HCT116 (cell line): ENCODE results near the gene LRRC4C. TPM values are rescaled to one million over a fixed set of nuclear protein-coding genes. Genes with fewer than 3 reads are reported as not detected.

Source experiments
- ATAC-seq: fragments of 200-7000 bp; cut with Tn5 transposase; 2 replicates; pipeline ENCODE4 v1.9.1; 2020; ENCODE audit warnings: mild to moderate bottlenecking, moderate library complexity
- BruUV-seq: library from RNA; stranded (reverse); fragments of 400-500 nt; replicated peaks from 2 replicates; lab custom pipeline; 2021; lab: Mats Ljungman, UMichigan
- CTCF ChIA-PET: fragments of 300-600 bp; sonication (Branson Sonifier 250); formaldehyde crosslinking; loops from one replicate; lab custom pipeline; 2021; ENCODE audit warnings: antibody characterized with exemption; lab: Charles Lee
- POLR2A ChIA-PET: fragments of 300-600, 350-600 bp; sonication (Branson Sonifier 250); formaldehyde crosslinking; loops from one replicate; lab custom pipeline; 2021; ENCODE audit warnings: antibody characterized with exemption; lab: Charles Lee
- RAD21 ChIA-PET, 2 experiments: fragments of 300-600 bp; sonication (Branson Sonifier 250); formaldehyde crosslinking; loops; one replicate each; lab custom pipeline; 2023; ENCODE audit warnings: low total read pairs in 2 of 2; ENCODE audit not compliant: uncharacterized antibody in 2 of 2, unreplicated experiment in 2 of 2, low non-redundant PET in 1 of 2; lab: Charles Lee
- DNase-seq: peaks from one replicate; pipeline ENCODE4 v3.0.0-alpha.2; 2010; ENCODE audit warnings: low read depth, low spot score
- H2AFZ ChIP-seq: fragments of 200-600 bp; shearing (Covaris generic), sonication (generic); 2 replicates; pipeline ENCODE4 v1.6.1; 2017; ENCODE audit warnings: low read depth, mixed run types, mixed read lengths, antibody characterized with exemption, low read length; ENCODE audit not compliant: poor library complexity, severe bottlenecking
- H3K27ac ChIP-seq: 2 replicates; pipeline ENCODE4 v1.5.1; 2012; ENCODE audit warnings: low read depth, low read length
- H3K27me3 ChIP-seq: fragments of 200-600 bp; sonication (generic); 2 replicates; pipeline ENCODE4 v1.6.1; 2016; ENCODE audit warnings: mixed run types, low read length, mixed read lengths; ENCODE audit not compliant: insufficient read depth
- H3K36me3 ChIP-seq, 2 experiments: fragments of 200-500 bp in 1 of 2; fragments of 200-600 bp in 1 of 2; sonication (Bioruptor generic) in 1 of 2; sonication (generic) in 1 of 2; 2 replicates each; pipeline versions ENCODE4 v1.5.1 to v1.6.1; 2014 to 2016; ENCODE audit warnings: low read length in 2 of 2, inconsistent platforms in 1 of 2, mixed read lengths in 1 of 2, mixed run types in 1 of 2; ENCODE audit not compliant: insufficient read depth in 2 of 2, control insufficient read depth in 1 of 2
- H3K4me1 ChIP-seq, 2 experiments: fragments of 200-600 bp in 1 of 2; sonication (generic) in 1 of 2; 2 replicates each; pipeline versions ENCODE4 v1.5.1 to v1.6.1; 2012 to 2017; ENCODE audit warnings: low read length in 2 of 2, inconsistent platforms in 1 of 2, mild to moderate bottlenecking in 1 of 2, mixed read lengths in 1 of 2, mixed run types in 1 of 2, moderate library complexity in 1 of 2; ENCODE audit not compliant: insufficient read depth in 2 of 2, control insufficient read depth in 1 of 2
- H3K4me2 ChIP-seq: fragments of 200-600 bp; sonication (generic); 2 replicates; pipeline ENCODE4 v1.6.1; 2017; ENCODE audit warnings: mixed run types, low read length, mixed read lengths
- H3K4me3 ChIP-seq, 2 experiments: fragments of 200-600 bp in 1 of 2; sonication (generic) in 1 of 2; replicated peaks in 1 of 2; 2 replicates each; pipeline ENCODE4 v1.5.1; 2011 to 2016; ENCODE audit warnings: low read length in 2 of 2, control low read depth in 1 of 2, low read depth in 1 of 2, mild to moderate bottlenecking in 1 of 2, mixed read lengths in 1 of 2, mixed run types in 1 of 2
- H3K79me2 ChIP-seq: fragments of 200-600 bp; sonication (generic); 2 replicates; pipeline ENCODE4 v1.6.1; 2017; ENCODE audit warnings: mild to moderate bottlenecking, mixed run types, low read length, moderate library complexity, mixed read lengths; ENCODE audit not compliant: insufficient read depth
- H3K9ac ChIP-seq: fragments of 200-600 bp; sonication (generic); 2 replicates; pipeline ENCODE4 v1.6.1; 2016; ENCODE audit warnings: low read length, mixed read lengths
- H3K9me2 ChIP-seq: fragments of 200-600 bp; sonication (generic), shearing (Covaris generic); 2 replicates; pipeline ENCODE4 v1.6.1; 2017; ENCODE audit warnings: mixed run types, mild to moderate bottlenecking, moderate library complexity; ENCODE audit not compliant: insufficient read depth
- H3K9me3 ChIP-seq, 2 experiments: fragments of 200-500 bp in 1 of 2; fragments of 200-600 bp in 1 of 2; sonication (Bioruptor generic) in 1 of 2; sonication (generic) in 1 of 2; 2 replicates each; pipeline ENCODE4 v1.6.1; 2014 to 2017; ENCODE audit warnings: low read length in 2 of 2, mixed read lengths in 2 of 2, inconsistent platforms in 1 of 2, low read depth in 1 of 2, mild to moderate bottlenecking in 1 of 2, mixed run types in 1 of 2, moderate library complexity in 1 of 2; ENCODE audit not compliant: control insufficient read depth in 1 of 2, insufficient read depth in 1 of 2
- H4K20me1 ChIP-seq: fragments of 200-600 bp; sonication (generic), shearing (Covaris generic); 2 replicates; pipeline ENCODE4 v1.6.1; 2017; ENCODE audit warnings: mixed run types, mild to moderate bottlenecking, moderate library complexity; ENCODE audit not compliant: insufficient read depth
- CBX3 ChIP-seq: IDR thresholded peaks from 2 replicates; pipeline ENCODE4 v1.6.1; 2012; ENCODE audit warnings: low read depth
- CEBPB ChIP-seq: IDR thresholded peaks from 2 replicates; pipeline ENCODE4 v1.6.1; 2012; ENCODE audit warnings: low read depth
- EGR1 ChIP-seq: IDR thresholded peaks from 2 replicates; pipeline ENCODE4 v1.6.1; 2012; ENCODE audit warnings: low read depth
- EZH2phosphoT487 ChIP-seq: fragments of 200-600 bp; IDR thresholded peaks from 2 replicates; pipeline ENCODE4 v1.6.1; 2018; ENCODE audit warnings: antibody characterized with exemption, borderline replicate concordance
- FOSL1 ChIP-seq: IDR thresholded peaks from 2 replicates; pipeline ENCODE4 v1.6.1; 2012; ENCODE audit warnings: low read depth
- JUND ChIP-seq: IDR thresholded peaks from 2 replicates; pipeline ENCODE4 v1.6.1; 2012
- POLR2A ChIP-seq: IDR thresholded peaks from 2 replicates; pipeline ENCODE4 v1.7.0; 2011; ENCODE audit warnings: borderline replicate concordance; ENCODE audit not compliant: insufficient read depth, insufficient read length; ENCODE audit errors: extremely low read depth
- RAD21 ChIP-seq: IDR thresholded peaks from 2 replicates; pipeline ENCODE4 v1.6.1; 2012; ENCODE audit warnings: low read depth, mild to moderate bottlenecking
- SIN3A ChIP-seq: IDR thresholded peaks from 2 replicates; pipeline ENCODE4 v1.6.1; 2012; ENCODE audit warnings: low read depth
- SRF ChIP-seq: IDR thresholded peaks from 2 replicates; pipeline ENCODE4 v1.6.1; 2012; ENCODE audit warnings: low read depth
- TCF7L2 ChIP-seq: IDR thresholded peaks from 2 replicates; pipeline ENCODE4 v1.7.0; 2011; ENCODE audit warnings: borderline replicate concordance, inconsistent platforms; ENCODE audit not compliant: insufficient read depth, insufficient read length; ENCODE audit errors: extremely low read depth
- YY1 ChIP-seq: IDR thresholded peaks from 2 replicates; pipeline ENCODE4 v1.6.1; 2011; ENCODE audit warnings: low read length, low read depth, moderate library complexity, mild to moderate bottlenecking; ENCODE audit not compliant: insufficient replicate concordance; ENCODE audit errors: extremely low read depth
- ZFX ChIP-seq: fragments of 450-650 bp; IDR thresholded peaks from 2 replicates; pipeline ENCODE4 v1.6.1; 2017
- ZNF274 ChIP-seq: fragments of 200-500 bp; sonication (Bioruptor generic); IDR thresholded peaks from 2 replicates; pipeline ENCODE4 v1.6.1; 2014; ENCODE audit warnings: mild to moderate bottlenecking, low read depth, low read length, inconsistent platforms
- intact Hi-C: fragments of 100-400 bp; cut with micrococcal nuclease; formaldehyde crosslinking; loops from 2 replicates; pipeline ENCODE4 v1.10.0; 2022
- total RNA-seq: library from RNA; stranded (reverse); gene quantifications from one replicate; pipeline ENCODE4 v1.2.1, GENCODE V29; 2021; ENCODE audit not compliant: unreplicated experiment
- TF ChIP-seq, protein P1 (sequence below): IDR thresholded peaks from 2 replicates; pipeline ENCODE4 v1.6.1; 2012
- TF ChIP-seq, protein P2 (sequence below): IDR thresholded peaks from 2 replicates; pipeline ENCODE4 v1.6.1; 2012; ENCODE audit warnings: low read depth
- TF ChIP-seq, protein P3 (sequence below), 3 experiments: fragments of 200-600 bp in 1 of 3; sonication (generic) in 1 of 3; IDR thresholded peaks in 2 of 3; conservative IDR thresholded peaks in 1 of 3; 2 replicates each; pipeline ENCODE4 v1.5.1; 2012 to 2017; ENCODE audit warnings: low read depth in 2 of 3, low read length in 2 of 3, antibody characterized with exemption in 1 of 3, borderline replicate concordance in 1 of 3, control low read depth in 1 of 3, mild to moderate bottlenecking in 1 of 3, mixed read lengths in 1 of 3, mixed run types in 1 of 3, moderate library complexity in 1 of 3; ENCODE audit not compliant: insufficient read depth in 1 of 3

LRRC4C gene
- total RNA-seq, 1 experiment from 2014 or later, result not detected

DNA sequence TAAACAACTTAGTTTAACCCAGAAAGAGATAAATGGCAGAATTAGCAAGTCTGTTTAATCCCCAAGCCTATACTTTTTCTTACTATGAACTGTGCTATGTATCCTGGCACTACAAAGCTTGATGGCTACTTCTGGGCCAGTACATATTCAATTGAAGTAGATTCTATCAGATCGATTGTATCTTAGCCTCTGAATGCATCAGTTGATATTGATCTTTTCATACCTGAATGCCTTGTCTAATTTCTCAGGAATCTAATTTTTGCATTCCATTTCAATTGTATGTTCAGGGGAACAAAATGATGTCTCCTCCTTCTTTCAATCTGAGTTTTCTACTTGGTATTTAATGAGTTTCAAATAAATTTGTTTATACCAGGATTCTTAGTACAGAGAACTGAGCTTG is 1137.9 kb downstream of the LRRC4C start:
- Histone ChIP-seq H3K36me3 (no peaks in the 10 kb centered on the region), H3K4me3 (no peak overlapping the region), H2AFZ (no peak overlapping the region), H3K27me3 (no peaks in the 10 kb centered on the region), H3K4me2 (no peak overlapping the region), H3K79me2 (no peaks in the 10 kb centered on the region), H3K9ac (no peak overlapping the region), H4K20me1 (no peaks in the 10 kb centered on the region), H3K9me2 (no peaks in the 10 kb centered on the region), H3K9me3 (peaks cover 0 to 13% of the 10 kb centered on the region in 2 experiments; a peak in 1 of 4 replicates), H3K4me1 (no peaks in the 10 kb centered on the region), H3K27ac (no peak overlapping the region)
- POLR2A ChIA-PET, result no interaction called here
- TF ChIP-seq RAD21 (no peak), ZFX (no peak), CBX3 (no peak), YY1 (no peak), EZH2phosphoT487 (no peak), TCF7L2 (no peak), FOSL1 (no peak), EGR1 (no peak), POLR2A (no peak), JUND (no peak), CEBPB (no peak), SRF (no peak), ZNF274 (no peak), SIN3A (no peak)
- TF ChIP-seq, protein P1, sequence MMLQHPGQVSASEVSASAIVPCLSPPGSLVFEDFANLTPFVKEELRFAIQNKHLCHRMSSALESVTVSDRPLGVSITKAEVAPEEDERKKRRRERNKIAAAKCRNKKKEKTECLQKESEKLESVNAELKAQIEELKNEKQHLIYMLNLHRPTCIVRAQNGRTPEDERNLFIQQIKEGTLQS, result no peak
- TF ChIP-seq, protein P2, sequence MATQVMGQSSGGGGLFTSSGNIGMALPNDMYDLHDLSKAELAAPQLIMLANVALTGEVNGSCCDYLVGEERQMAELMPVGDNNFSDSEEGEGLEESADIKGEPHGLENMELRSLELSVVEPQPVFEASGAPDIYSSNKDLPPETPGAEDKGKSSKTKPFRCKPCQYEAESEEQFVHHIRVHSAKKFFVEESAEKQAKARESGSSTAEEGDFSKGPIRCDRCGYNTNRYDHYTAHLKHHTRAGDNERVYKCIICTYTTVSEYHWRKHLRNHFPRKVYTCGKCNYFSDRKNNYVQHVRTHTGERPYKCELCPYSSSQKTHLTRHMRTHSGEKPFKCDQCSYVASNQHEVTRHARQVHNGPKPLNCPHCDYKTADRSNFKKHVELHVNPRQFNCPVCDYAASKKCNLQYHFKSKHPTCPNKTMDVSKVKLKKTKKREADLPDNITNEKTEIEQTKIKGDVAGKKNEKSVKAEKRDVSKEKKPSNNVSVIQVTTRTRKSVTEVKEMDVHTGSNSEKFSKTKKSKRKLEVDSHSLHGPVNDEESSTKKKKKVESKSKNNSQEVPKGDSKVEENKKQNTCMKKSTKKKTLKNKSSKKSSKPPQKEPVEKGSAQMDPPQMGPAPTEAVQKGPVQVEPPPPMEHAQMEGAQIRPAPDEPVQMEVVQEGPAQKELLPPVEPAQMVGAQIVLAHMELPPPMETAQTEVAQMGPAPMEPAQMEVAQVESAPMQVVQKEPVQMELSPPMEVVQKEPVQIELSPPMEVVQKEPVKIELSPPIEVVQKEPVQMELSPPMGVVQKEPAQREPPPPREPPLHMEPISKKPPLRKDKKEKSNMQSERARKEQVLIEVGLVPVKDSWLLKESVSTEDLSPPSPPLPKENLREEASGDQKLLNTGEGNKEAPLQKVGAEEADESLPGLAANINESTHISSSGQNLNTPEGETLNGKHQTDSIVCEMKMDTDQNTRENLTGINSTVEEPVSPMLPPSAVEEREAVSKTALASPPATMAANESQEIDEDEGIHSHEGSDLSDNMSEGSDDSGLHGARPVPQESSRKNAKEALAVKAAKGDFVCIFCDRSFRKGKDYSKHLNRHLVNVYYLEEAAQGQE, result no peak
- TF ChIP-seq, protein P3, sequence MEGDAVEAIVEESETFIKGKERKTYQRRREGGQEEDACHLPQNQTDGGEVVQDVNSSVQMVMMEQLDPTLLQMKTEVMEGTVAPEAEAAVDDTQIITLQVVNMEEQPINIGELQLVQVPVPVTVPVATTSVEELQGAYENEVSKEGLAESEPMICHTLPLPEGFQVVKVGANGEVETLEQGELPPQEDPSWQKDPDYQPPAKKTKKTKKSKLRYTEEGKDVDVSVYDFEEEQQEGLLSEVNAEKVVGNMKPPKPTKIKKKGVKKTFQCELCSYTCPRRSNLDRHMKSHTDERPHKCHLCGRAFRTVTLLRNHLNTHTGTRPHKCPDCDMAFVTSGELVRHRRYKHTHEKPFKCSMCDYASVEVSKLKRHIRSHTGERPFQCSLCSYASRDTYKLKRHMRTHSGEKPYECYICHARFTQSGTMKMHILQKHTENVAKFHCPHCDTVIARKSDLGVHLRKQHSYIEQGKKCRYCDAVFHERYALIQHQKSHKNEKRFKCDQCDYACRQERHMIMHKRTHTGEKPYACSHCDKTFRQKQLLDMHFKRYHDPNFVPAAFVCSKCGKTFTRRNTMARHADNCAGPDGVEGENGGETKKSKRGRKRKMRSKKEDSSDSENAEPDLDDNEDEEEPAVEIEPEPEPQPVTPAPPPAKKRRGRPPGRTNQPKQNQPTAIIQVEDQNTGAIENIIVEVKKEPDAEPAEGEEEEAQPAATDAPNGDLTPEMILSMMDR (IDR thresholded peaks at IDR 0.05 in 2 of 3, conservative IDR thresholded peaks at IDR 0.05 in 1 of 3; ENCODE audit: borderline replicate concordance in 1 of 3, insufficient read depth in 1 of 3, low read depth in 2 of 3, low read length in 2 of 3), result no peak
- DNase-seq, result no peak
- no peak for ATAC-seq
- RAD21 ChIA-PET, result no interaction called here
- intact Hi-C loops, result no loop called here
- CTCF ChIA-PET, result no interaction called here
- BruUV-seq, result no TSS peak
